Measurements from ENCODE around the gene SLC25A39. TPM values are rescaled to one million over a fixed set of nuclear protein-coding genes. Genes with fewer than 3 reads are reported as not detected.
"Not testable (repeated sequence)": the region's sequence is repeated elsewhere in the genome, so short reads cannot be mapped to it uniquely, and the experiment has no call there.

Gene SLC25A39
- total RNA-seq, 8 experiments from 2014 or later: 28.7 to 148 (median 56.1) TPM

DNA sequence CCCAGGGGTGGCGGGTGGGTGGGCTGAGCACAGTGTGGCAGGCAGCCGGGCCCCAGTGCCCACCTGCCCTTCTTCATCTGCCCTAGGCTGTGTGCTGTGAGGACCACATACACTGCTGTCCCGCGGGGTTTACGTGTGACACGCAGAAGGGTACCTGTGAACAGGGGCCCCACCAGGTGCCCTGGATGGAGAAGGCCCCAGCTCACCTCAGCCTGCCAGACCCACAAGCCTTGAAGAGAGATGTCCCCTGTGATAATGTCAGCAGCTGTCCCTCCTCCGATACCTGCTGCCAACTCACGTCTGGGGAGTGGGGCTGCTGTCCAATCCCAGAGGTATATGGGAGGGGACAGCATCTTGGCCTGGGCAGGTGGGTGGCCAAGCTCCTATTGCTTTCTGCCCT lies 26.8 kb upstream of the SLC25A39 start:
- no peak for ATAC-seq (replicated peaks in 6 of 8)
- Histone ChIP-seq H3K4me3 (no peak overlapping the region), H3K4me1 (replicated peaks in 1 of 2) (peaks cover 4 to 7% of the 10 kb centered on the region in 2 donors), H3K27ac (no peak overlapping the region)
- 80 to 100% (median 80%) methylated on average over 1 to 2 of the region's 8 CpGs; no CpG with 5 or more reads in 7 of the 10 experiments for WGBS, 10 experiments
- in situ Hi-C loops (cut with MboI; ENCODE audit: low pct_unique_long_range_greater_than_20kb in 2 of 9, low sequenced_read_pairs in 9 of 9, unreplicated experiment in 9 of 9): no loop called here

DNA sequence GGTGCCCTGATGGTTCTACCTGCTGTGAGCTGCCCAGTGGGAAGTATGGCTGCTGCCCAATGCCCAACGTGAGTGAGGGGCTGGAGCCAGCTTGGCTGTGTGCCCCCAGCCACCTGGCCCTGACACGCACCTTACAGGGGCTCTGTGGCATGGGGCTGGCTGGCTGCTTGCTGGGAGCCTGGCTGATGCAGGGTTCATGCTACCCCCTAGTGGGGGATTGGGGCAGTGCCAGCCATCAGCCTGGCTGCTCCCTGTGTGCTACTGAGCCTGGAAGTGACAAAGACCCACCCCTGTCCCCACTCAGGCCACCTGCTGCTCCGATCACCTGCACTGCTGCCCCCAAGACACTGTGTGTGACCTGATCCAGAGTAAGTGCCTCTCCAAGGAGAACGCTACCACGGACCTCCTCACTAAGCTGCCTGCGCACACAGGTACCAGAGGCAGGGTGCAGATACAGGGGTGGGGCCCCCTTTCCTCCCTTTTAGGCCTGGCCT lies 26.2 kb upstream of the SLC25A39 start:
- in situ Hi-C loops (cut with MboI; ENCODE audit: low pct_unique_long_range_greater_than_20kb in 2 of 9, low sequenced_read_pairs in 9 of 9, unreplicated experiment in 9 of 9): no loop called here
- 20 to 81% methylated on average over 1 to 5 of the region's 6 CpGs; no CpG with 5 or more reads in 8 of the 10 experiments for WGBS, 10 experiments
- ATAC-seq (replicated peaks in 6 of 8): peak; percentile 12 to 86 (median 40)
- Histone ChIP-seq H3K4me1 (replicated peaks in 1 of 2) (peaks cover 8 to 10% of the 10 kb centered on the region in 2 donors), H3K4me3 (no peak overlapping the region), H3K27ac (peak overlapping the region in 1 of 2 donors; percentile 4)

DNA sequence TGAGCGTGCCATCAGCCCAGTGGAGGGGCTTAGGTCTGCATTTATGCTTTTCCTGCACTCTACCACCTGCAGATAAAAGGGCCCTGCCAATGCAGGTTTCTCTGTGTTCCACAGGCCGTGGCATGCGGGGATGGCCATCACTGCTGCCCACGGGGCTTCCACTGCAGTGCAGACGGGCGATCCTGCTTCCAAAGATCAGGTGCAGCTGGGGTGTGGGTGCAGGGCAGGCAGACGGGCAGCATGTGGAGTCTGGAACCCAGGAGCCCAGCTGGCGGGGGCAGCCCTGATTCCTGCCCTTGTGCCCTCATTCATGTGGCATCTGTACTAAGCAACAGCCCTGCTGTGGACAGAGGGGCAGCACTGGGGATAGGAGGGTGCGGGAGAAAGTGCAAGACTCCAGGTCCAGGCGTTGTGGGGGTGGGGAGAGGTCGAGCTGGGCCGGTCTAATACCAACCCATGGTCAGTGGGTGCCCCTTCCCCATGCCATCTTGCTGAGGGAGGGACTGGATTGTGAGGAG lies 25.0 kb upstream of the SLC25A39 start:
- Histone ChIP-seq H3K4me1 (replicated peaks in 1 of 2) (peaks cover 8 to 11% of the 10 kb centered on the region in 2 donors), H3K27ac (no peak overlapping the region), H3K4me3 (no peak overlapping the region)
- ATAC-seq (replicated peaks in 6 of 8): no peak
- in situ Hi-C loops (cut with MboI; ENCODE audit: low pct_unique_long_range_greater_than_20kb in 2 of 9, low sequenced_read_pairs in 9 of 9, unreplicated experiment in 9 of 9): loop anchor here in 3 of 9 experiments (25.0 kb wide), 1 partner anchor 137 kb away; the partner anchor contains the start of gene UBTF (in 3 of the 3)
- 78 to 100% methylated on average over 1 to 7 of the region's 12 CpGs; no CpG with 5 or more reads in 8 of the 10 experiments for WGBS, 10 experiments

DNA sequence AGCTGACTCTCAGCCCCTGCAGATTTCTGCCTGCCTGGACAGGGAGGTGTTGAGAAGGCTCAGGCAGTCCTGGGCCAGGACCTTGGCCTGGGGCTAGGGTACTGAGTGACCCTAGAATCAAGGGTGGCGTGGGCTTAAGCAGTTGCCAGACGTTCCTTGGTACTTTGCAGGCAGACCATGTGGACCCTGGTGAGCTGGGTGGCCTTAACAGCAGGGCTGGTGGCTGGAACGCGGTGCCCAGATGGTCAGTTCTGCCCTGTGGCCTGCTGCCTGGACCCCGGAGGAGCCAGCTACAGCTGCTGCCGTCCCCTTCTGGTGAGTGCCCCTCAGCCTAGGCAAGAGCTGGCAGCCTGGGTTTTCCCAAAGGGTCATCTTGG lies 24.4 kb upstream of the SLC25A39 start:
- Histone ChIP-seq H3K4me3 (no peak overlapping the region), H3K4me1 (replicated peaks in 1 of 2) (peaks cover 8 to 15% of the 10 kb centered on the region in 2 donors), H3K27ac (no peak overlapping the region)
- ATAC-seq (replicated peaks in 6 of 8): no peak
- in situ Hi-C loops (cut with MboI; ENCODE audit: low pct_unique_long_range_greater_than_20kb in 2 of 9, low sequenced_read_pairs in 9 of 9, unreplicated experiment in 9 of 9): loop anchor here in 3 of 9 experiments (25.0 kb wide), 1 partner anchor 137 kb away; the partner anchor contains the start of gene UBTF (in 3 of the 3)
- WGBS, 10 experiments: 93% methylated on average over 4 of the region's 6 CpGs; no CpG with 5 or more reads in 9 of the 10 experiments

DNA sequence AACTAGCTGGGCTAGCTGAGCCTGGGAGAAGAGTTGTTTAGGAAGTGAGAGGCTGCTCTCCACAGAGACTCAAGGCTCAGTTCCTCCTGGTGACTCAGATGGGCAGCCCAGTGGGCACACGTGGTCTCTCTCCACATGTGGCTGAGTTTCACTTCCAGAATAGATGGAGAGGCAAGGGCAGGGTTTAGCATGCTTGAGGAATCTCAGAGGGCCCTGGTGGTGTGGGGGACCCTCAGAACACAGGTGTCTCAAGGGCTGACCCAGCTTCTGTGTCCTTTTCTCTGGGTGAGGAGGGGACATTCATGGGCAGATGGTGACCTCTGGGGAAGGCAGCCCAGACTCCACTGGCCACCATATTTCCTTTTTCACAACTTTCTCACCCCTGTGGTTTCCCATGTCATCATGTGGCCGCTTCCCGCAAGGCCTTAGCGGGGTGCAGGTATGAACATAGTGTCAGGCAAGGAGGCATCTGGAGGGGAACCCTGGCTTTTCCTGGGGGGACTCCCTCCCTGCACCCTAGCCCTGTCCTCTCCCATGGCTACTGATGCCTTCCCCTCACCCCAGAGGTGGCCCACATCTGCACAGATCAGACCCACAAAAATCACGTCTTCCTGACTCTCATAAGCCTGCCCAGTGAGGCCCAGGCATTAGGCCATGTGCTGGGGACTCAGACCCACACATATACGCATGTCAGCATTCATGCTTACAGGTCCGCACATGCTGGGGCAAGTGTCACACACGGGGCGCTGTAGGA lies 23.8 kb upstream of the SLC25A39 start:
- peak in 2 of 8 experiments; percentile 1 to 6 for ATAC-seq (replicated peaks in 6 of 8)
- Histone ChIP-seq H3K4me3 (no peak overlapping the region), H3K27ac (no peak overlapping the region), H3K4me1 (replicated peaks in 1 of 2) (peaks cover 8 to 15% of the 10 kb centered on the region in 2 donors)
- in situ Hi-C loops (cut with MboI; ENCODE audit: low pct_unique_long_range_greater_than_20kb in 2 of 9, low sequenced_read_pairs in 9 of 9, unreplicated experiment in 9 of 9): loop anchor here in 3 of 9 experiments (25.0 kb wide), 1 partner anchor 136 kb away; the partner anchor contains the start of gene UBTF (in 3 of the 3)
- 40 to 88% (median 67%) methylated on average over 1 to 7 of the region's 9 CpGs; no CpG with 5 or more reads in 5 of the 10 experiments for WGBS, 10 experiments

DNA sequence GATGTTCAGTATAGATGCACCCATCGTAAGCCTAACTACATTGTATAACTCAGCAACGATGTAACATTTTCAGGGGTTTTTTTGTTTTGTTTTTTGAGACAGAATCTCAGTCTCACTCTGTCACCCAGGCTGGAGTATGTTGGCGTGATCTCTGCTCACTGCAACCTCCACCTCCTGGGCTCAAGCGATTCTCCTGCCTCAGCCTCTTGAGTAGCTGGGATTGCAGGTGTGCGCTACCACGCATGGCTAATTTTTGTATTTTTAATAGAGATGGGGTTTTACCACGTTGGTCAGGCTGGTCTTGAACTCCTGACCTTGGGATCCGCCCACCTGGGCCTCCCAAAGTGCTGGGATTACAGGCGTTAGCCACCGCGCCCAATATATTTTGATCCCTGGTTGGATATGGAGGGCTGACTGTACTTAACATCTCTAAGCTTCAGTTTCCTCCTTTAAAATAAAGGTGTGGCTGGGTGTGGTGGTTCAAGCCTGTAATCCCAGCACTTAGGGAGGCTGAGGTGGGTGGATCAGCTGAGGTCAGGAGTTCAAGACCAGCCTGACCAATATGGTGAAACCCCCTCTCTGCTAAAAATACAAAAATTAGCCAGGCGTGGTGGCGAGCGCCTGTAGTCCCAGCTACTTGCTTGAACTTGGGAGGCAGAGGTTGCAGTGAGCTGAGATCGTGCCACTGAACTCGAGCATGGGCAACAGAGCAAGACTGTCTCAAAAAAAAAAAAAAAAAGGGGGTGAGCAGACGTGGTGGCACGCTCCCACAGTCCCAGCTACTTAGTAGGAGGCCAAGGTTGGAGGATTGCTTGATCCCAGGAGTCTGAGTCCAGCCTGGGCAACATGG lies 22.8 kb upstream of the SLC25A39 start:
- 20 to 100% (median 73%) methylated on average over 1 to 13 of the region's 18 CpGs for WGBS, 10 experiments
- not testable (repeated sequence) for H3K4me3 ChIP-seq; H3K27ac ChIP-seq; H3K4me1 ChIP-seq (replicated peaks in 1 of 2)
- in situ Hi-C loops (cut with MboI; ENCODE audit: low pct_unique_long_range_greater_than_20kb in 2 of 9, low sequenced_read_pairs in 9 of 9, unreplicated experiment in 9 of 9): loop anchor here in 3 of 9 experiments (25.0 kb wide), 1 partner anchor 135 kb away; the partner anchor contains the start of gene UBTF (in 3 of the 3)
- peak in 1 of 8 experiments; percentile 1 for ATAC-seq (replicated peaks in 6 of 8)

DNA sequence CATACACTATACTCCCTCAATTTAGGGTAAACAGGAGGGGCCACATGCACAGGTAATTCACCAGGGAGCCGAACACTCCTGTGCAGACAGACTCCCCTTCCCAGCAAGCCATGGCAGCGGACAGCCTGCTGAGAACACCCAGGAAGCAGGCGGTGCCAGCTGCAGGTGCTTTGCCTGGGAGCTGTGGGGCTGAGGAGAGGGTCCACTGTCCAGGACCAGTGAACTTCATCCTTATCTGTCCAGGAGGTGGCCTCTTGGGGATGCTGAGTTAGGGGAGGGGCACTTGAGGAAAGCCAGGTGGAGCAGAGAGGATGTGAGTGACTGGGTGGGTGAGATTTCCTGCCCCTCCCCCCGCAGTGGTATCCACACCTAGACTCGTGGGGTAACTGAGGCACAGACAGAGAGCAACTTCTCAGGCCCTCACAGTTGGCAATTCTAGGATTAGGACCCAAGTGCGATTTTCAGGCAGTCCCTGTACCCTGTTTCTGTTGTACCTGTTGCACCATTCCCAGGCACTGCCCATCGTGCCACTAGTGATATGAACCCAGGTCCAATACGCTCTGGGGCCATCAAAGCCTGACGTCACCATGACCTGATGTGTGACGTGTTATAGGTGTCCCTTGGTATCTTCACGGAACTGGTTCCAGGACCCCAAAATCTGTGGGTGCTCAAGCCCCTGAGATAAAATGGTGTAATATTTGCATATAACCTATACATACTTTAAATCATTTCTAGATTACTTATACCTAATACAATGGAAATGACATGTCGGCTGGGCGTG lies 21.6 kb upstream of the SLC25A39 start:
- peaks cover 4 to 8% of the 10 kb centered on the region in 2 donors for H3K4me1 ChIP-seq (replicated peaks in 1 of 2)
- 67 to 100% (median 74%) methylated on average over 1 to 10 of the region's 13 CpGs; no CpG with 5 or more reads in 4 of the 10 experiments for whole genome bisulfite sequencing, 10 experiments
- H3K27ac ChIP-seq: no peak overlapping the region
- peak overlapping the region; percentile 50 to 83 (median 62) for H3K4me3 ChIP-seq
- in situ Hi-C loops (cut with MboI; ENCODE audit: low pct_unique_long_range_greater_than_20kb in 2 of 9, low sequenced_read_pairs in 9 of 9, unreplicated experiment in 9 of 9): loop anchor here in 3 of 9 experiments (25.0 kb wide), 1 partner anchor 134 kb away; the partner anchor contains the start of gene UBTF (in 3 of the 3)
- ATAC-seq (replicated peaks in 6 of 8): no peak

DNA sequence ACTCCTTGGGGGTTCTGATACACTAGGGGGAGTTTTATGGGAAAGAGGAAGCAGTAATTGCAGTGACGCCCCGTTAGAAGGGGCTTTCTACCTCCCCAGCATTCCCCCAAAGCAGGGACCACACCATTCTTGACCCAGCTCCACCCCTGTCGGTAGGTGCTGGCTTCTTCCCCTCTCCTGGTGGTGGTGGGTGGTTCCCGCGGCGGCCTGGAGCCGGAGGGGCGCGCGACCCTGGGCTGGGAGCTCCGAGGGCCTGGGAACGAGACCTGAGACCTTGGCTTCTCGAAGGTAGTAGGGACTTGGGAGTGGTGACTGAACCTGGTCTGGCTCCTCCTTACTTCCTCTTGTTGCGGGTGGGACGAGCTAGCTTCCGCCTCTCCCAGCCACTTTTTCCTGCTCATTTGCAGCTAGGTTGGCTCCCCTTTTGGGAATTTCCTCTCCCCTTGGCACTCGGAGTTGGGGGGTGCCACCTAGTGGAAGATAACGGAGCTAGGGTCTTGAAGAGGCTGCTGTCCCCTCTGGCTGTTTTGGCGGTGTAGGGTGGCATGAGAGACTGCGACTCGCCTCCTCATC lies 20.9 kb upstream of the SLC25A39 start:
- H3K4me1 ChIP-seq (replicated peaks in 1 of 2): peaks cover 4 to 8% of the 10 kb centered on the region in 2 donors
- ATAC-seq (replicated peaks in 6 of 8): peak; percentile 10 to 37 (median 26)
- peak overlapping the region; percentile 50 to 83 (median 62) for H3K4me3 ChIP-seq
- in situ Hi-C loops (cut with MboI; ENCODE audit: low pct_unique_long_range_greater_than_20kb in 2 of 9, low sequenced_read_pairs in 9 of 9, unreplicated experiment in 9 of 9): loop anchor here in 3 of 9 experiments (25.0 kb wide), 1 partner anchor 133 kb away; the partner anchor contains the start of gene UBTF (in 3 of the 3)
- 0 to 3% (median 0%) methylated on average over 2 to 9 of the region's 21 CpGs; no CpG with 5 or more reads in 6 of the 10 experiments for WGBS, 10 experiments
- H3K27ac ChIP-seq: peak overlapping the region in 1 of 2 donors; percentile 10

DNA sequence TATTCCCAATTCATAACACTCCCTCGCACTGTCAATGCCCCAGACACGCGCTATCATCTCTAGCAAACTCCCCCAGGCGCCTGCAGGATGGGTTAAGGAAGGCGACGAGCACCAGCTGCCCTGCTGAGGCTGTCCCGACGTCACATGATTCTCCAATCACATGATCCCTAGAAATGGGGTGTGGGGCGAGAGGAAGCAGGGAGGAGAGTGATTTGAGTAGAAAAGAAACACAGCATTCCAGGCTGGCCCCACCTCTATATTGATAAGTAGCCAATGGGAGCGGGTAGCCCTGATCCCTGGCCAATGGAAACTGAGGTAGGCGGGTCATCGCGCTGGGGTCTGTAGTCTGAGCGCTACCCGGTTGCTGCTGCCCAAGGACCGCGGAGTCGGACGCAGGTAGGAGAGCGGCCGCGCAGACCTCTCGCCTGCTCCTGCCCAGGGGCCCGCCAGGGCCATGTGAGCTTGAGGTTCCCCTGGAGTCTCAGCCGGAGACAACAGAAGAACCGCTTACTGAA lies 20.4 kb upstream of the SLC25A39 start, which contains the start of gene GRN:
Gene GRN, plus strand, starts transcription at position 364 of the 515 bp plus-strand sequence. CDS start 3,863 bp downstream, outside the sequence.
- WGBS, 10 experiments: 0 to 10% (median 1%) methylated on average over 2 to 9 of the region's 26 CpGs; no CpG with 5 or more reads in 6 of the 10 experiments

DNA sequence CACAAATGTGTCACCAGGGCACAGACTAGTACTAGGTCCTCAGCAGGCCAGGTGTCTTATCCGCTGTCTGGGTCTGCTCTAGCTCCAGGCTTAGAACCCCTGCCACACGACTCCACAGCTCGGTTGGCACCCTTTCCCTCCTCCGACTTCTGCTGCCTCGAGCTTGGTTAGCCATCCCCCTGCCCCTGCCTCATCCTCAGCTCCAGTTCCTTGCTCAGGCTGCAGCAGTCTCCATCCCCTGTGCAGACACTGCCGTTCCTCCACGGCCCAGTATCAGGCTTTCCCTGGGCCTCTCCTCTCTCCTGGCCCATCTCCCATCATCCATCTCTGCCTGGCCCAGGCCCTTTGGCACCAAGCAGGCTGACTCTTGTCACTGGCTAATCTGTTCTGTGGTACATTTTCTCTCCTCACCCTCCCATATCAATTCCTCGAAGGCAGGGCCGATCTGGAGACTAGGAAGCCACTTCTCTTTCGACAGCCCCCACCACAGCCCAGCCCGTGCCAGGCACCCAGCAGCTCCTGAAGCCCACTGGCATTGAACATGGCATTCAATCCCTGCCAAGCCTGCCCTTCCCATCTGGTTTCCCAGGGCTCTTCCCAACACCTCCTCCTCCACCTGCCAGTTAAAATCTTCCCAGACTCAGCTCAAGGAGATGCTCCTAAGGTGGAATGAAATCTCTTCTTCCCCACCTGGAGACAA lies 19.0 kb upstream of the SLC25A39 start:
- 19 to 67% (median 40%) methylated on average over 1 to 7 of the region's 11 CpGs; no CpG with 5 or more reads in 2 of the 10 experiments for WGBS, 10 experiments
- no peak for ATAC-seq (replicated peaks in 6 of 8)
- in situ Hi-C loops (cut with MboI; ENCODE audit: low pct_unique_long_range_greater_than_20kb in 2 of 9, low sequenced_read_pairs in 9 of 9, unreplicated experiment in 9 of 9): loop anchor here in 3 of 9 experiments (25.0 kb wide), 1 partner anchor 131 kb away; the partner anchor contains the start of gene UBTF (in 3 of the 3)
- Histone ChIP-seq H3K27ac (no peak overlapping the region), H3K4me1 (replicated peaks in 1 of 2) (peaks cover 4 to 8% of the 10 kb centered on the region in 2 donors), H3K4me3 (no peak overlapping the region)

More for the DNA sequence above, 20.4 kb upstream of the SLC25A39 start, which contains the start of gene GRN:
- peak; percentile 93 to 99 (median 98) for ATAC-seq (replicated peaks in 6 of 8)
- peak within 1 kb of the TSS; percentile 50 to 83 (median 62) for H3K4me3 ChIP-seq
- H3K4me1 ChIP-seq (replicated peaks in 1 of 2): peaks cover 4 to 8% of the 10 kb centered on the region in 2 donors
- H3K27ac ChIP-seq: peak within 1 kb of the TSS; percentile 10 to 44
- in situ Hi-C loops (cut with MboI; ENCODE audit: low pct_unique_long_range_greater_than_20kb in 2 of 9, low sequenced_read_pairs in 9 of 9, unreplicated experiment in 9 of 9): loop anchor here in 3 of 9 experiments (25.0 kb wide), 1 partner anchor 133 kb away; the partner anchor contains the start of gene UBTF (in 3 of the 3)
